Fibroblast of villous mesenchyme (primary cell): ENCODE results near the gene RPAP3. TPM values are rescaled to one million over a fixed set of nuclear protein-coding genes. Genes with fewer than 3 reads are reported as not detected.

Experiments used
- DNase-seq: peaks from one replicate; pipeline ENCODE4 v3.0.0-alpha.2; 2010; ENCODE audit warnings: low read depth
- H3K4me3 ChIP-seq: 2 replicates; pipeline ENCODE4 v1.5.1; 2011; ENCODE audit warnings: low read depth, mild to moderate bottlenecking, low read length
- total RNA-seq: library from RNA; depleted of rRNA; stranded (reverse); fragments of >200 nt; gene quantifications from 2 replicates; pipeline ENCODE4 v1.2.3, GENCODE V29; 2012
- TF ChIP-seq, protein P1 (sequence below): IDR thresholded peaks from 2 replicates; pipeline ENCODE4 v1.5.1; 2012; ENCODE audit warnings: low read depth, mild to moderate bottlenecking, low read length; ENCODE audit not compliant: insufficient read depth

Gene RPAP3
- total RNA-seq, 1 donor, result 26.3 TPM

DNA sequence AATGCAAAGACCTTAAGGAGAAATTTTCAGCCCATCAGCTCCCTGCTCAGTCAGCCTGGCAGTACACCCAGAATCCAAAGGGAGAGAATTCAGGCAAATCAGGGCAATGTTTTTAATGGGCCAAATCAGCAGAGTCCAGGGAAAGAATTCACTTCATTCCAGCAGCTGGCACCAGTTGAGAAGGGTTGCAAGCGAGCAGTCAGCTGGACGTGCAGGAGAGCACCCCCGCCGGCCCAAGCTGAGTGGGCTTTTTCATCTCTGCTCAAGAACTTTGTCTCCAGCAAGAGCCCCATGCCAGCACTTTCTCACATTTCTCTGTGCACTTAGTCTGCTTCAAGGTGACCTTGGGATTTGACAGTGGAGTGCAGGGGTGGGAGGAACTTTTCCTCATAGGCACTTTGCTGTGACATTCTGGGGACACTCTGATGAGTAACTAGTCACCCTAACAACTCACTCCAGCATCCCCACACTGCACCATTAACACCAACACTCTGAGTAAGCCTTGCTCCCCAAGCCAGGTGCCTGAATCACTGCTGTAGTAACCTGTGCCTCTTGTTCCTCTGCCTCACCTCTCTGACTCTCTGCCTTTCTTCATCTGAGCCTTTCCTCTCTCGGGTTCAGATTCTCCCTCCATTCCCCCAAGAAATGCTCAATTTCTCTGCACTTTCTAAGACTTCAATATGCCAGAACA is 17.3 kb upstream of the RPAP3 start:
- TF ChIP-seq, protein P1, sequence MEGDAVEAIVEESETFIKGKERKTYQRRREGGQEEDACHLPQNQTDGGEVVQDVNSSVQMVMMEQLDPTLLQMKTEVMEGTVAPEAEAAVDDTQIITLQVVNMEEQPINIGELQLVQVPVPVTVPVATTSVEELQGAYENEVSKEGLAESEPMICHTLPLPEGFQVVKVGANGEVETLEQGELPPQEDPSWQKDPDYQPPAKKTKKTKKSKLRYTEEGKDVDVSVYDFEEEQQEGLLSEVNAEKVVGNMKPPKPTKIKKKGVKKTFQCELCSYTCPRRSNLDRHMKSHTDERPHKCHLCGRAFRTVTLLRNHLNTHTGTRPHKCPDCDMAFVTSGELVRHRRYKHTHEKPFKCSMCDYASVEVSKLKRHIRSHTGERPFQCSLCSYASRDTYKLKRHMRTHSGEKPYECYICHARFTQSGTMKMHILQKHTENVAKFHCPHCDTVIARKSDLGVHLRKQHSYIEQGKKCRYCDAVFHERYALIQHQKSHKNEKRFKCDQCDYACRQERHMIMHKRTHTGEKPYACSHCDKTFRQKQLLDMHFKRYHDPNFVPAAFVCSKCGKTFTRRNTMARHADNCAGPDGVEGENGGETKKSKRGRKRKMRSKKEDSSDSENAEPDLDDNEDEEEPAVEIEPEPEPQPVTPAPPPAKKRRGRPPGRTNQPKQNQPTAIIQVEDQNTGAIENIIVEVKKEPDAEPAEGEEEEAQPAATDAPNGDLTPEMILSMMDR, result no peak
- DNase-seq, result no peak

DNA sequence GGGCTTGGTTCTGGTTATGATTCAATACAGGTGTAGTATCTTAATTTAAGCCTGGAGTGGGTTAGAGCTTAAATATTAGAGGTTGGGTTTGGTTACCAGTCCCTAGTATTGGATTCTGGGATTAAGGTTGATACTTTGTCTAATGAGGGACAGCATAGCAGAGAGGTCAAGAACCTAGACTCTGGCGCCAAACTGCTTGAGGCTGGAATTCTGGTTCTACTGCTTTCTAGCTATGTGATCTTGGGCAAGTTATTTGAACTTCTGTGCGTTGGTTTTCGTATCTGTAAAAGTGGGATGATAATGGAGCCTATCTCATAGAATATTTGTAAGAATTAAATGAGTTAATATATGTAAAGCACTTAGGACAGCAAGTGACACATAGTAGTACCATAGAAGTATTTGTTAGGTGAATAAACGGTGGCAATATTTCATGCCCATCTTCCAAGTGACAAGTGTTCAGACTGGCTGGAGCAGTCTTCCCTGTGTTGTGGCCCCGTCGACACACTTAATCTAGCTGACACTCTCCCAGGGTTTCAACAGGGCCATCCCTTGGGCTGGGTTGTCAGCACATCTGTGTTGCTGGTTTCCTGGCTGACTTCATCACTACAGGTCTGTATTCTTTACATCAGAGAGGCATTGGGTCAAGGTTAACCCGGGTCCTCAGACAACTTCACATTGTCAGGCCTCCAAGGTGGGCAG is 16.5 kb upstream of the RPAP3 start:
- H3K4me3 ChIP-seq, result no peak overlapping the region
- DNase-seq, result no peak
- TF ChIP-seq, protein P1, result no peak

More for the DNA sequence above, 17.3 kb upstream of the RPAP3 start:
- no peak overlapping the region for H3K4me3 ChIP-seq

DNA sequence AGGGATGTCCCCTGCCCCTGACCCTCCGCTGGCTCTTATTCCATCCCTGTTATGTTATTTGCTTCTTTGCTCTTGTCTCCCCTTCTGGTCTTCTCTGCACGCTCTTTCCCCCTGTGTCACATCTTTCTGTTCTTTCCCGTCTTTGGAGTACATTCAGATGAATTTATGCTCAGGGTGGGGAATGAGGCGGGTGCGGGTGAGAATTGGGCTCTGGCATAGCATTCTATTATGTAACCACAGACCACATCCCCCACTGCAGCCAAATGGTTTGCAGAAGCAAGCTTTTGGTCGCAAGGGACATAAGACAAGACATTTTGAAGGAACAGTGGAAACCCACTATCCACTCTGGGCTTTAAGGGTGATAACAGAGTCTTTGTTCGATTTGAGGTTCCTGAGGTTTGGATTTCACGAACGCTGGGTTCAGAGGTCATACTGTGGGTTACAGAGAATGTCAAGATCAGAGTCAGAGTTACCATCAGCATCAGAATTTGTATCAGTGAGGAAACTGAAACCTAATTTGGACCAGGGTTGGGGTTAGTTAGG is 15.7 kb upstream of the RPAP3 start:
- DNase-seq, result no peak
- TF ChIP-seq, protein P1, result no peak
- H3K4me3 ChIP-seq, result no peak overlapping the region

DNA sequence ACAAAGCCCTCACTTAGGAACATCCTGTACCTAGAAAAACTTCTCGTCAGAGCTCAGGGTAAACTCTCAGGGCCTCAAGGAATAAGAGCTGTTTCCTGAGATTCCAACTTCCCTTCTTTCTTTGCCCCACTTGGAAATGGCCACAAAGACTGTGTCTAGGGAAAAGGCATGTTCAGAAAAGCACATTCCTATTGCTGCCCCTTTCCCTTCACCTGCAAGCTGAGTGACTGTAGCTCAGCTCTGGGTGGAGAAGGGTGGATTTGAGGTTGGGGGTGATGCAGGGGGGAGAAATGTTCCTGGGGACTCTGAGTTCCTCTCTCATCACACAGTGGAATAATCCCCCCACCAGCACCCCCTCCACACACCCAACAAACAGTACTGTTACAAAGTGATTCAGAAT is 12.7 kb upstream of the RPAP3 start:
- TF ChIP-seq, protein P1, result no peak
- DNase-seq, result no peak
- H3K4me3 ChIP-seq, result no peak overlapping the region

DNA sequence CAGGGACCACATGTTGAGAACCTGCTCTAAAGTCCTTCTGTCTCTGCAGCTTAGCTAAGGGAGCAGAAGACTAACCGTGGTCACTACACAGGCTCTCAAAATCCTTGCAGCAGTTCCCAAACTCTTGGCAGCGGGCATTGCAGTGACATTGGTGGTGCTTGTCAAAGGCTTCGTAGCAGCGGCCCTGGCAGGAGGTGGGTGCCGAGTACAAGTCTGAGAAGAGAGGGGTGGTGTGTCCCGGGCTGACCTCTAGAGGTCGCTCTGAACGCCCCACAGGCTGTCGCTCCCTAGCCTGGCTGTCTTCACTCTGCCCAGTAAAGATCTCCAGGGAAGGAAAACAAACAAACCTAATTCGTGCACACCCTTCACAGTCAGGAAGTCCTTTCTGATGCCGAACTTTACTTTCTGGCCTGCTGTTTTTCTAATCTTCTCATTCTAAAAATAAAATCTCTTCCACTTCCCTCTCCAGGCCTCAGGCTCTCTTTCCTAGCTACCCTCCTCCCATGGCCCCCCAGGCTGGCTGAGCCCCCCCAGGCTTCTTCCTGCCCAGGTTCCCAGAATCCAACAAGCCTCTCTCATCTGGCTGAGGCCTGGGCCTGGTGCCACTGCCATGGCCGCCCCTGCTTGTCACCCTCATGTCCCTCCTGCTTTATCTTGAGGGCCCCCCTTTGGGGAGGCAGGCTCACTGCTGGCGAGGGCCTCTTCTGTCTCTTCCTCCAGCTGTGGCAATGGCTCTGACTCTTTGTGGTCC is 11.8 kb upstream of the RPAP3 start:
- peak; percentile 87 for DNase-seq
- H3K4me3 ChIP-seq, result no peak overlapping the region
- TF ChIP-seq, protein P1, result peak; percentile 89

DNA sequence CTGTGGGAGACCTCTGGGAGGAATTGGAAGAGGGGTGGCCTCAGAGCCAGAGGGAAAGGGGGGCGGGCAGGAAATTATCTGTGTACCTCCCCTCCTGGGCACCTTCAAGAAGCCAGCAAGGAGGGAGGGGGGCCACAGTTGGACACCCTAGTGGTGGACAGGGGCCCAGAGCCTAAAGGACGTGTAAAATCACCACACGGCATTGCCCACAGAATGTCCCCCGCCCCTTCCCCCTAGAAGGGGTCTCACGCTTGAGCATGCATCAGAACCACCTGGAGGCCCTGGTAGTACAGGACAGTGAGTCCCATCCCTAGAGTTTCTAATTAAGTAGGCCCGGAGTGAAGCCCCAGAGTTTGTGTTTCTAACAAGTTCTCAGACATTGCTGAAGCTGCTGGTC is 11.2 kb upstream of the RPAP3 start:
- TF ChIP-seq, protein P1, result no peak
- no peak overlapping the region for H3K4me3 ChIP-seq
- no peak for DNase-seq
